Measurements from ENCODE around the gene INHBA.
A peak's percentile ranks its signal among the peaks of the same experiment; 100 is the strongest.

INHBA gene

DNA sequence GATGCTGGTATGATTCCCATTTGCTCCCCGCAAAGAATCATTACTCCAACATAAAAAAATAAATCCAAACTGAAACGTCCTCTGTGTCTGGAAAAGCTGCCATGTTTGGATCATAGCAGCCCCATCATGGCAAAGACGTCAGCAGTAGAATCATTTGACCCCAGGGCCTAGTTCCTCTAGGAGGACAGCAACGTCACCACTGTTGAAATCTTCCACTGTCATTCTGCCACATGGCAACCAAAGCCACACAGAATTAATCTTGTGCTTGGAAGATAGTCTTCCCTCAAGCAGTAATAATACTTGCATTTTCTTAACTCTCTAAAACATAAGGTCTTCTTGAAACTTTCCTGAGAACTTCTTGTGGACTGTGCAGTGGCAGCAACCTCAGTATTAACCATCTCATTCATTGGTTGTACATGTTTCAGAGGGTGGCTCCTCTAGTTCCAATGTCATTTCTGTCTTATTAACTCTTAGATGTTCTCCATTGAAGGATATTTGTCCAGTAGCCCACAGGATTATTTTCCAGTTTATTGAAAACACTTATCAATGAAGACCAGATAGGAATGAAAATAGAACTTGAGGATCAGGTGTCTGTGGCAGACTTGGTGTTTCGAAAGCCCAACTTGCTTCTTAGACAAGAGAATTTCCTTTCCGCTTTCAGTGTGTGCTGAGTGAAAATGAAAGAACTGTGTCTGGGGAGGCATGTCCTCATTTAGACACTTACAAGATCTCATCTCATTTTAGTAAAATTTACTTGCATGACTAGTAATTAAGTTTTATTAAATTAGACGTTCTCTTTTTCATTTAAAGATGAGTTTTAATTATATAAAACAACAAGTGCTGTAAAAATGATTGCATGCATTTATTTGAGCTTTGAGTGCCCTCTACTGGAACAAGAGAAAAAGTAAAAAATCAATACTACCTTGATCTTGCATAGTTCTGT is 28.9 kb upstream of the INHBA start:
- H3K4me3 ChIP-seq (replicated peaks in 1 of 2; ENCODE audit: low read depth in 2 of 2, low read length in 2 of 2): no peak overlapping the region
- DNase-seq (ENCODE audit: low read depth in 2 of 2): peak; percentile 25 to 50
- TF ChIP-seq, protein P1, sequence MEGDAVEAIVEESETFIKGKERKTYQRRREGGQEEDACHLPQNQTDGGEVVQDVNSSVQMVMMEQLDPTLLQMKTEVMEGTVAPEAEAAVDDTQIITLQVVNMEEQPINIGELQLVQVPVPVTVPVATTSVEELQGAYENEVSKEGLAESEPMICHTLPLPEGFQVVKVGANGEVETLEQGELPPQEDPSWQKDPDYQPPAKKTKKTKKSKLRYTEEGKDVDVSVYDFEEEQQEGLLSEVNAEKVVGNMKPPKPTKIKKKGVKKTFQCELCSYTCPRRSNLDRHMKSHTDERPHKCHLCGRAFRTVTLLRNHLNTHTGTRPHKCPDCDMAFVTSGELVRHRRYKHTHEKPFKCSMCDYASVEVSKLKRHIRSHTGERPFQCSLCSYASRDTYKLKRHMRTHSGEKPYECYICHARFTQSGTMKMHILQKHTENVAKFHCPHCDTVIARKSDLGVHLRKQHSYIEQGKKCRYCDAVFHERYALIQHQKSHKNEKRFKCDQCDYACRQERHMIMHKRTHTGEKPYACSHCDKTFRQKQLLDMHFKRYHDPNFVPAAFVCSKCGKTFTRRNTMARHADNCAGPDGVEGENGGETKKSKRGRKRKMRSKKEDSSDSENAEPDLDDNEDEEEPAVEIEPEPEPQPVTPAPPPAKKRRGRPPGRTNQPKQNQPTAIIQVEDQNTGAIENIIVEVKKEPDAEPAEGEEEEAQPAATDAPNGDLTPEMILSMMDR (IDR thresholded peaks at IDR 0.05; ENCODE audit: low read depth, low read length): peak; percentile 35

DNA sequence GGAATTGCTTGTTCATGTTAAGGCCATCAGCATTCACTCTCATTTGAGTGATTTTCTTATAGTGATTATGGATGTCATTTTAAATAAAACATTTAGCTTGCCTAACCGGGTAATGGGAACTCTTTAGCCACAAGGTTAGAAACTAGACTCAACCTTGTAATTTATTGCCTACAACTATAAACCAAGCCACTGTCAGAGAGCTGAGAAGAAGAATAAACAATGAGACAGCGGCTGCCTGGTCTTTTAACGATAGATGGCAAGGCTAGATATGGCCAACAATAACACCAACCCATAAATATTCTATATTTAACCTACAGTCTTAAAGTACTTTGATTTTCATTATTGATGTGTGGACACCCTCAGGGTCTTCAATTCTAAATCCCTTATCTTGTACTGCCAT is 27.8 kb upstream of the INHBA start:
- H3K4me3 ChIP-seq (replicated peaks in 1 of 2; ENCODE audit: low read depth in 2 of 2, low read length in 2 of 2): no peak overlapping the region
- no peak for DNase-seq (ENCODE audit: low read depth in 2 of 2)
- TF ChIP-seq, protein P1 (IDR thresholded peaks at IDR 0.05; ENCODE audit: low read depth, low read length): no peak

DNA sequence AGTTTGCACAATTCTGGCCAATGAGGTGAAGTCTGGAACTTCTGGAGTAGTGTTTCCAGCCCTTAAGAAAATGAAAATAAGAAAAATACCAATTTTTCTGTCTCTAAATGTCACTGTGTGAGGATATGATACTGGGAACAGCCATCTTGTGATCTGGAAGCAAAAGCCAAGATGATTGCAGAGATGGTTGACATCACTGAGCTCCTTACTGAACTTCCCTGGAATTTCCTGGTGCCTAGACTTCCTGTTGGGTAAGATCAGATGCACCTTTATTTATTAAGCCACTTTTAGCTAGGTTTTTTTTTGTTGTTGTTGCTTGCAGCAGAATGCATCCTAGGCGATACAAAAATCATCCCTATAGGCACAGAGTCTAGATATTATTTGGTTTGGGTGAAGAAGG is 27.3 kb upstream of the INHBA start:
- peak in 1 of 2 donors; percentile 31 for DNase-seq (ENCODE audit: low read depth in 2 of 2)
- no peak overlapping the region for H3K4me3 ChIP-seq (replicated peaks in 1 of 2; ENCODE audit: low read depth in 2 of 2, low read length in 2 of 2)
- TF ChIP-seq, protein P1 (IDR thresholded peaks at IDR 0.05; ENCODE audit: low read depth, low read length): no peak

GRCh38 chr7:41729059-41729458 is 26.2 kb upstream of the INHBA start:
- no peak for DNase-seq (ENCODE audit: low read depth in 2 of 2)
- TF ChIP-seq, protein P1 (IDR thresholded peaks at IDR 0.05; ENCODE audit: low read depth, low read length): no peak
- H3K4me3 ChIP-seq (replicated peaks in 1 of 2; ENCODE audit: low read depth in 2 of 2, low read length in 2 of 2): no peak overlapping the region

DNA sequence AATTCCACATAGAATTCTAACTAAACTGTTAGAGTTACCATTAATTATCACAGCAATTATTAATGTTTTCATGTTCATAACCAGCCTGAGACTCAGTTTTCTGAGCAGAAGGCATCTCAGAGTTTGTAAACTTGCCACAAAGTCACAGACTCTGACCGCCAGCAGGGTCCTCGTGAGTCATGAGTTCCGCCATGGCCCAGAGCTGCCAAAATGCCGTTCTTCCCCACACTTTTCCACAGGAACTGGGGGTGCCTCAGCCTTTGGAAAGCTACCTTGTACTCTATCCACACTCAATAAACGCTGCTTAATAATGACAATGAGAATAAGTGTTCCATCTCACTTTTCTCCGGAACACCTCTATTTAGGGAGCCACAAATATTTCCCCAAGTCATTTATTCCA is 22.1 kb upstream of the INHBA start:
- TF ChIP-seq, protein P1 (IDR thresholded peaks at IDR 0.05; ENCODE audit: low read depth, low read length): no peak
- no peak overlapping the region for H3K4me3 ChIP-seq (replicated peaks in 1 of 2; ENCODE audit: low read depth in 2 of 2, low read length in 2 of 2)
- DNase-seq (ENCODE audit: low read depth in 2 of 2): no peak

GRCh38 chr7:41720886-41721285 is 18.0 kb upstream of the INHBA start:
- DNase-seq (ENCODE audit: low read depth in 2 of 2): no peak
- TF ChIP-seq, protein P1 (IDR thresholded peaks at IDR 0.05; ENCODE audit: low read depth, low read length): no peak
- no peak overlapping the region for H3K4me3 ChIP-seq (replicated peaks in 1 of 2; ENCODE audit: low read depth in 2 of 2, low read length in 2 of 2)

All from cardiac fibroblast (primary cell).